H9 (cell line): Measurements from ENCODE around the gene CREBRF. TPM values are rescaled to one million over a fixed set of nuclear protein-coding genes. Genes with fewer than 3 reads are reported as not detected.

ENCODE experiments used
- DNase-seq: peaks from one replicate; pipeline ENCODE4 v3.0.0-alpha.2; 2017
- H2AFZ ChIP-seq: one replicate; pipeline ENCODE4 v1.6.1; 2013; ENCODE audit warnings: mild to moderate bottlenecking, low read length, control low read depth, moderate library complexity
- H2AK5ac ChIP-seq: 2 replicates; pipeline ENCODE4 v1.6.1; 2013; ENCODE audit warnings: low read length, control low read depth, mixed read lengths; ENCODE audit not compliant: insufficient read length
- H2BK120ac ChIP-seq: one replicate; pipeline ENCODE4 v1.6.1; 2013; ENCODE audit warnings: low read depth, mild to moderate bottlenecking, low read length, control low read depth, inconsistent platforms; ENCODE audit not compliant: poor library complexity, severe bottlenecking
- H2BK12ac ChIP-seq: 2 replicates; pipeline ENCODE4 v1.6.1; 2013; ENCODE audit warnings: low read length, control low read depth, mixed read lengths, low read depth; ENCODE audit not compliant: insufficient read length
- H2BK15ac ChIP-seq: 2 replicates; pipeline ENCODE4 v1.6.1; 2013; ENCODE audit warnings: low read depth, low read length, control low read depth
- H2BK20ac ChIP-seq: one replicate; pipeline ENCODE4 v1.6.1; 2013; ENCODE audit warnings: low read depth, mild to moderate bottlenecking, low read length, control low read depth, inconsistent platforms; ENCODE audit not compliant: poor library complexity, severe bottlenecking
- H2BK5ac ChIP-seq: 2 replicates; pipeline ENCODE4 v1.6.1; 2013; ENCODE audit warnings: low read length, control low read depth, mixed read lengths; ENCODE audit not compliant: insufficient read length
- H3K14ac ChIP-seq: 2 replicates; pipeline ENCODE4 v1.6.1; 2013; ENCODE audit warnings: low read length, control low read depth; ENCODE audit not compliant: insufficient read depth
- H3K18ac ChIP-seq: 2 replicates; pipeline ENCODE4 v1.6.1; 2013; ENCODE audit warnings: low read depth, mild to moderate bottlenecking, mixed read lengths, low read length, control low read depth; ENCODE audit not compliant: insufficient read length
- H3K23ac ChIP-seq: 2 replicates; pipeline ENCODE4 v1.6.1; 2013; ENCODE audit warnings: low read length, control low read depth, mixed read lengths, low read depth; ENCODE audit not compliant: insufficient read length
- H3K23me2 ChIP-seq: 2 replicates; pipeline ENCODE4 v1.6.1; 2013; ENCODE audit warnings: low read depth, mild to moderate bottlenecking, mixed read lengths, low read length, control low read depth; ENCODE audit not compliant: insufficient read length, poor library complexity, severe bottlenecking
- H3K27ac ChIP-seq: 2 replicates; pipeline ENCODE4 v1.5.1; 2013; ENCODE audit warnings: low read length, control low read depth, mixed read lengths, low read depth; ENCODE audit not compliant: insufficient read length
- H3K27me3 ChIP-seq: 2 replicates; pipeline ENCODE4 v1.6.1; 2013; ENCODE audit warnings: low read length, control low read depth, inconsistent platforms; ENCODE audit not compliant: insufficient read depth
- H3K4ac ChIP-seq: 2 replicates; pipeline ENCODE4 v1.6.1; 2013; ENCODE audit warnings: low read depth, mild to moderate bottlenecking, control low read depth, inconsistent platforms, low read length, moderate library complexity
- H3K4me1 ChIP-seq: 2 replicates; pipeline ENCODE4 v1.6.1; 2013; ENCODE audit warnings: low read length, control low read depth, inconsistent platforms; ENCODE audit not compliant: insufficient read depth
- H3K4me2 ChIP-seq: 2 replicates; pipeline ENCODE4 v1.6.1; 2013; ENCODE audit warnings: low read length, control low read depth, mixed read lengths; ENCODE audit not compliant: insufficient read length, insufficient read depth
- H3K56ac ChIP-seq: 2 replicates; pipeline ENCODE4 v1.6.1; 2013; ENCODE audit warnings: low read depth, mild to moderate bottlenecking, mixed read lengths, low read length, control low read depth; ENCODE audit not compliant: insufficient read length
- H3K79me1 ChIP-seq: 2 replicates; pipeline ENCODE4 v1.6.1; 2013; ENCODE audit warnings: low read depth, mild to moderate bottlenecking, moderate library complexity, low read length, control low read depth, inconsistent platforms; ENCODE audit not compliant: insufficient read depth, poor library complexity, severe bottlenecking
- H3K79me2 ChIP-seq: 2 replicates; pipeline ENCODE4 v1.6.1; 2013; ENCODE audit warnings: low read length, control low read depth, inconsistent platforms; ENCODE audit not compliant: insufficient read depth
- H3K9ac ChIP-seq: 2 replicates; pipeline ENCODE4 v1.6.1; 2013; ENCODE audit warnings: low read length, control low read depth, mixed read lengths; ENCODE audit not compliant: insufficient read length; ENCODE audit errors: extremely low read depth
- H3K9me3 ChIP-seq: one replicate; pipeline ENCODE4 v1.6.1; 2013; ENCODE audit warnings: low read depth, low read length, inconsistent platforms; ENCODE audit not compliant: control insufficient read depth
- H3T11ph ChIP-seq: one replicate; pipeline ENCODE4 v1.6.1; 2013; ENCODE audit warnings: mild to moderate bottlenecking, low read length, control low read depth, inconsistent platforms
- H4K20me1 ChIP-seq: one replicate; pipeline ENCODE4 v1.6.1; 2013; ENCODE audit not compliant: control insufficient read depth, insufficient read length, insufficient read depth
- H4K5ac ChIP-seq: 2 replicates; pipeline ENCODE4 v1.6.1; 2013; ENCODE audit warnings: low read depth, mild to moderate bottlenecking, mixed read lengths, low read length, control low read depth; ENCODE audit not compliant: insufficient read length
- H4K8ac ChIP-seq: replicated peaks from 2 replicates; pipeline ENCODE4 v1.6.1; 2013; ENCODE audit warnings: low read length, control low read depth, mixed read lengths, low read depth; ENCODE audit not compliant: insufficient read length
- H4K91ac ChIP-seq: 2 replicates; pipeline ENCODE4 v1.6.1; 2013; ENCODE audit warnings: low read depth, mild to moderate bottlenecking, moderate library complexity, mixed read lengths, low read length, control low read depth; ENCODE audit not compliant: insufficient read length
- H3K27ac Mint-ChIP-seq, 3 experiments: 2 replicates in 2 of 3; 3 replicates in 1 of 3; pipeline ENCODE4 v1.8.0; 2020 to 2021; ENCODE audit warnings: mixed read lengths in 3 of 3, mild to moderate bottlenecking in 1 of 3, moderate library complexity in 1 of 3
- H3K27me3 Mint-ChIP-seq: 2 replicates; pipeline ENCODE4 v1.8.0; 2021; ENCODE audit warnings: low read depth, mild to moderate bottlenecking, moderate library complexity, mixed read lengths
- H3K36me3 Mint-ChIP-seq, 3 experiments: 2 replicates in 2 of 3; 3 replicates in 1 of 3; pipeline ENCODE4 v1.8.0; 2020 to 2021; ENCODE audit warnings: low read depth in 3 of 3, mixed read lengths in 3 of 3; ENCODE audit not compliant: insufficient read depth in 1 of 3
- H3K4me1 Mint-ChIP-seq, 2 experiments: 2 replicates each; pipeline ENCODE4 v1.8.0; 2020; ENCODE audit warnings: mixed read lengths in 2 of 2
- H3K4me3 Mint-ChIP-seq, 2 experiments: 2 replicates in 1 of 2; 3 replicates in 1 of 2; pipeline ENCODE4 v1.8.0; 2020 to 2021; ENCODE audit warnings: mild to moderate bottlenecking in 2 of 2, mixed read lengths in 2 of 2, moderate library complexity in 1 of 2
- H3K9me3 Mint-ChIP-seq, 2 experiments: 2 replicates in 1 of 2; 3 replicates in 1 of 2; pipeline ENCODE4 v1.8.0; 2020; ENCODE audit warnings: mild to moderate bottlenecking in 2 of 2, mixed read lengths in 2 of 2, moderate library complexity in 1 of 2
- whole genome bisulfite sequencing: extraction: QIAGEN DNeasy Blood & Tissue Kit; methylation state at CpG from one replicate; pipeline ENCODE4 v1.1.7; 2013; ENCODE audit warnings: missing lambda C conversion rate, low lambda C conversion rate, mixed read lengths; ENCODE audit not compliant: insufficient read length; ENCODE audit errors: extremely low coverage; 5-methylcytosine and 5-hydroxymethylcytosine counted together
- total RNA-seq: library from RNA; stranded (reverse); gene quantifications from 2 replicates; pipeline ENCODE4 v1.2.1, GENCODE V29; 2021
- TF ChIP-seq, protein P1 (sequence below): fragments of 200-600 bp; sonication (generic); conservative IDR thresholded peaks from 3 replicates; pipeline ENCODE4 v1.8.0; 2021; ENCODE audit warnings: antibody characterized with exemption, mild to moderate bottlenecking

Gene CREBRF
- total RNA-seq, 1 experiment from 2014 or later: 2.7 TPM

DNA sequence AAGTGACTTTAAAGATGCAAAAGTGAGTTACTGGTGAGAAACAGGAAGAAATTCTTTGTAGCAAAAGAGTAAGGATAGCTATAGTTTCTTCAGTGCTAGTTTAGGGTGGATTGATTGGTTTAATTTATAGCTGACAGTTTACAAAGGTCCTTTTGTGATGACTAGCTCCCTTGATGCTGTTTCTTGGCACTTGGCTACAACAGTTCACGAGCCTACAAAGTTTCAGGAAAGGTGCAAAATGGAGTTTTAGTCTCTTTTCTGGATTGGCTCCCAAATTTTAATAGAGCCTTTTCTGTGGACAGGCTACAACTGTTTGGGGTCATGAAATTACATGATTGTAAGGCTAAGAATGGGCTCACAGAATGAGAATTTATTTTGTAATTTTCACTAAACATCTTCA is 47.3 kb downstream of the CREBRF start:
- Histone ChIP-seq H3K4me2 (no peak overlapping the region), H4K20me1 (no peaks in the 10 kb centered on the region), H3K14ac (no peak overlapping the region), H3K23me2 (no peaks in the 10 kb centered on the region), H2BK120ac (no peak overlapping the region), H2BK15ac (no peak overlapping the region), H3K4ac (no peak overlapping the region), H3K9me3 (no peaks in the 10 kb centered on the region), H2BK20ac (no peak overlapping the region), H3K4me1 (no peaks in the 10 kb centered on the region), H3K79me2 (no peaks in the 10 kb centered on the region), H3K18ac (no peak overlapping the region), H2BK5ac (no peak overlapping the region), H4K5ac (no peak overlapping the region), H2BK12ac (no peak overlapping the region), H2AK5ac (no peak overlapping the region), H2AFZ (no peak overlapping the region), H3K27ac (no peak overlapping the region), H3K56ac (no peak overlapping the region), H4K8ac (no peak overlapping the region), H3K27me3 (no peaks in the 10 kb centered on the region), H3K23ac (no peak overlapping the region), H3T11ph (no peak overlapping the region), H3K9ac (no peak overlapping the region), H4K91ac (no peak overlapping the region), H3K79me1 (no peaks in the 10 kb centered on the region)
- H3K27me3 Mint-ChIP-seq: no peaks in the 10 kb centered on the region
- WGBS: no CpG with 5 or more reads among the region's 1 CpG
- peaks cover 3 to 9% (median 8%) of the 10 kb centered on the region in 3 experiments; a peak in 5 of 7 replicates for H3K36me3 Mint-ChIP-seq
- TF ChIP-seq, protein P1, sequence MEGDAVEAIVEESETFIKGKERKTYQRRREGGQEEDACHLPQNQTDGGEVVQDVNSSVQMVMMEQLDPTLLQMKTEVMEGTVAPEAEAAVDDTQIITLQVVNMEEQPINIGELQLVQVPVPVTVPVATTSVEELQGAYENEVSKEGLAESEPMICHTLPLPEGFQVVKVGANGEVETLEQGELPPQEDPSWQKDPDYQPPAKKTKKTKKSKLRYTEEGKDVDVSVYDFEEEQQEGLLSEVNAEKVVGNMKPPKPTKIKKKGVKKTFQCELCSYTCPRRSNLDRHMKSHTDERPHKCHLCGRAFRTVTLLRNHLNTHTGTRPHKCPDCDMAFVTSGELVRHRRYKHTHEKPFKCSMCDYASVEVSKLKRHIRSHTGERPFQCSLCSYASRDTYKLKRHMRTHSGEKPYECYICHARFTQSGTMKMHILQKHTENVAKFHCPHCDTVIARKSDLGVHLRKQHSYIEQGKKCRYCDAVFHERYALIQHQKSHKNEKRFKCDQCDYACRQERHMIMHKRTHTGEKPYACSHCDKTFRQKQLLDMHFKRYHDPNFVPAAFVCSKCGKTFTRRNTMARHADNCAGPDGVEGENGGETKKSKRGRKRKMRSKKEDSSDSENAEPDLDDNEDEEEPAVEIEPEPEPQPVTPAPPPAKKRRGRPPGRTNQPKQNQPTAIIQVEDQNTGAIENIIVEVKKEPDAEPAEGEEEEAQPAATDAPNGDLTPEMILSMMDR: no peak
- no peak for DNase-seq
- H3K9me3 Mint-ChIP-seq: peaks cover 9 to 12% of the 10 kb centered on the region in 2 experiments
- H3K4me3 Mint-ChIP-seq: no peak overlapping the region
- no peak overlapping the region for H3K27ac Mint-ChIP-seq
- peaks cover under 1% of the 10 kb centered on the region in 2 experiments for H3K4me1 Mint-ChIP-seq
